A673 (cell line): Measurements from ENCODE around the gene SRRD. TPM values are rescaled to one million over a fixed set of nuclear protein-coding genes. Genes with fewer than 3 reads are reported as not detected.

Experiments
- BruUV-seq: library from RNA; stranded (reverse); fragments of 400-500 nt; replicated peaks from 2 replicates; lab custom pipeline; 2021; lab: Mats Ljungman, UMichigan
- CTCF ChIA-PET: fragments of 300-600 bp; sonication (Branson Sonifier 250); formaldehyde crosslinking; loops from one replicate; lab custom pipeline; 2022; ENCODE audit warnings: antibody characterized with exemption; lab: Charles Lee
- POLR2A ChIA-PET: fragments of 300-600 bp; sonication (Branson Sonifier 250); formaldehyde crosslinking; loops from one replicate; lab custom pipeline; 2022; ENCODE audit warnings: antibody characterized with exemption; ENCODE audit not compliant: low non-redundant PET; lab: Charles Lee
- DNase-seq: peaks from one replicate; pipeline ENCODE4 v3.0.0-alpha.2; 2015; ENCODE audit warnings: low spot score
- H3K27ac ChIP-seq: fragments of 200-600 bp; sonication (generic); 2 replicates; pipeline ENCODE4 v1.5.1; 2016; ENCODE audit warnings: mixed run types, low read depth, mild to moderate bottlenecking, mixed read lengths, antibody characterized with exemption, low read length; ENCODE audit not compliant: poor library complexity, severe bottlenecking
- H3K27me3 ChIP-seq: fragments of 200-600 bp; sonication (generic); replicated peaks from 2 replicates; pipeline ENCODE4 v1.6.1; 2017; ENCODE audit warnings: mixed run types, low read depth, mild to moderate bottlenecking, mixed read lengths, antibody characterized with exemption, low read length; ENCODE audit not compliant: insufficient read depth, poor library complexity
- H3K36me3 ChIP-seq: fragments of 200-600 bp; sonication (generic); 2 replicates; pipeline ENCODE4 v1.6.1; 2016; ENCODE audit warnings: mixed run types, mild to moderate bottlenecking, mixed read lengths, antibody characterized with exemption, low read length; ENCODE audit not compliant: insufficient read depth, poor library complexity, severe bottlenecking
- H3K4me1 ChIP-seq: fragments of 200-600 bp; sonication (generic); 2 replicates; pipeline ENCODE4 v1.6.1; 2017; ENCODE audit warnings: mixed run types, mild to moderate bottlenecking, mixed read lengths, antibody characterized with exemption, low read length; ENCODE audit not compliant: insufficient read depth, poor library complexity, severe bottlenecking
- H3K4me3 ChIP-seq: fragments of 200-600 bp; sonication (generic); 2 replicates; pipeline ENCODE4 v1.5.1; 2016; ENCODE audit warnings: low read depth, mixed run types, mild to moderate bottlenecking, mixed read lengths, low read length; ENCODE audit not compliant: poor library complexity, severe bottlenecking
- H3K9me3 ChIP-seq: fragments of 200-600 bp; sonication (generic); 2 replicates; pipeline ENCODE4 v1.6.1; 2016; ENCODE audit warnings: mixed run types, low read depth, mild to moderate bottlenecking, mixed read lengths, antibody characterized with exemption, low read length; ENCODE audit not compliant: poor library complexity, severe bottlenecking
- CTCF ChIP-seq: fragments of 300-800, 200-600 bp; sonication (generic); conservative IDR thresholded peaks from 2 replicates; pipeline ENCODE4 v1.5.1; 2017; ENCODE audit warnings: low read depth, mild to moderate bottlenecking, antibody characterized with exemption, low read length, moderate library complexity, mixed read lengths
- EZH2 ChIP-seq: fragments of 200-600 bp; sonication (generic); IDR thresholded peaks from 2 replicates; pipeline ENCODE4 v1.6.1; 2017; ENCODE audit warnings: borderline replicate concordance, low read depth, mild to moderate bottlenecking, mixed read lengths, antibody characterized with exemption, low read length; ENCODE audit not compliant: poor library complexity, severe bottlenecking
- intact Hi-C: fragments of 100-400 bp; cut with micrococcal nuclease; formaldehyde crosslinking; loops from one replicate; pipeline ENCODE4 v1.10.0; 2022; ENCODE audit not compliant: unreplicated experiment
- total RNA-seq: library from RNA; stranded (reverse); gene quantifications from 2 replicates; pipeline ENCODE4 v1.2.3, GENCODE V29; 2021

The SRRD gene
- total RNA-seq, 1 experiment from 2014 or later = 28.8 TPM

GRCh38 chr22:26483043-26483438 is 636 bp upstream of the SRRD start:
- ChIA-PET POLR2A (interaction anchor here (0.6 kb wide), 1 partner anchor 1370 kb away, joined by 4 read pairs; no protein-coding TSS in a partner anchor), CTCF (interaction anchor here (0.7 kb wide), 2 partner anchors 21 to 183 kb away, joined by 3 to 4 read pairs; no protein-coding TSS in a partner anchor)
- TF ChIP-seq EZH2 = no peak
- no peak for TF ChIP-seq CTCF
- peak overlapping the region; percentile 94 for H3K27ac ChIP-seq
- peaks cover 39% of the 10 kb centered on the region for H3K4me1 ChIP-seq
- no TSS peak for BruUV-seq
- intact Hi-C loops = no loop called here
- DNase-seq = no peak
- peaks cover 8% of the 10 kb centered on the region for H3K36me3 ChIP-seq
- peak overlapping the region; percentile 97 for H3K4me3 ChIP-seq
- no peaks in the 10 kb centered on the region for H3K27me3 ChIP-seq
- no peaks in the 10 kb centered on the region for H3K9me3 ChIP-seq

DNA sequence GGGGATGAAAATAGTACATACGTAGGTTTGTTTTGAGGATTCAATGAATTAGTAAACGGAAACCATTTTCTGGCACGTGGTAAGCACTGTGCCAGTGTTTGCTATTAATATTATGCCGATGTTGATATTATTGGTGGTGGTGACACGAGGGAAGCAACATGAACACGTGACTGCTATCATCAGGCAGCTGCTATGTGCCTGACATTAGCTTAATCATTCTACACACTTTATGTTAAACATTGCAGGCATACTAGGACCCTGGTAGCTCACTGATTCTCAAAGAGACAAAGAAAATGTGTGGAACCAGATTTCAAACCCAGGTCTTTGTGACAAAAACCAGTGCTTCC is 656 bp downstream of the SRRD start:
- ChIA-PET CTCF (no interaction called here), POLR2A (no interaction called here)
- Histone ChIP-seq H3K27ac (peak overlapping the region; percentile 94), H3K36me3 (peaks cover 18% of the 10 kb centered on the region), H3K27me3 (no peaks in the 10 kb centered on the region), H3K4me3 (peak overlapping the region; percentile 97), H3K4me1 (peaks cover 39% of the 10 kb centered on the region), H3K9me3 (no peaks in the 10 kb centered on the region)
- no peak for DNase-seq
- intact Hi-C loops = no loop called here
- no peak for TF ChIP-seq EZH2
- no peak for TF ChIP-seq CTCF
- BruUV-seq = TSS peak; percentile 55

DNA sequence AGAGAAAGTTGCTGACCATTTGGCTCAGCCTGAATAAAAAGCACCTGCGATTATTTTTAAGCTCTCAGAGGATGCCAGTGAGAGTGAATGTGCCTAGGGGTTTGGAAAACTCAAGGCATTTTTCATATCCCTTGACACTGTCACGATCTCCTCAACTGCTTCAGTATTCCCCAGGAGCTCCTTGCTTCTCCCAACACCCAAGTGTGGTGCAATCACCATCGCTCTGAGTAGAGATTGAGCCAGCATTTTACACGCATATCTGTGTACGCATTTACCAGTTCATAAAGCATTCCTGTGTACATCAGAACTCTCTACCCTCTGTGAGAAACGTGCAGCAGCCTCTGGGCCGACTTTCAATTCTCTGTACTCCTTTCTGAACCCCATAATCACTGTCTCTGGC is 1.3 kb downstream of the SRRD start:
- Histone ChIP-seq H3K27ac (peak overlapping the region; percentile 11), H3K36me3 (peaks cover 25% of the 10 kb centered on the region), H3K27me3 (no peaks in the 10 kb centered on the region), H3K4me3 (peak overlapping the region; percentile 97), H3K9me3 (no peaks in the 10 kb centered on the region), H3K4me1 (peaks cover 36% of the 10 kb centered on the region)
- BruUV-seq = no TSS peak
- TF ChIP-seq CTCF (no peak), EZH2 (no peak)
- CTCF ChIA-PET = no interaction called here
- DNase-seq = no peak
- intact Hi-C loops = no loop called here
- POLR2A ChIA-PET = interaction anchor here (0.5 kb wide), 1 partner anchor 11 kb away, joined by 5 read pairs; no protein-coding TSS in a partner anchor
